Keratinocyte (primary cell): ENCODE data around the gene TWSG1. TPM values are rescaled to one million over a fixed set of nuclear protein-coding genes. Genes with fewer than 3 reads are reported as not detected.

Source experiments
- DNase-seq: peaks from one replicate; pipeline ENCODE4 v3.0.0-alpha.2; 2011; ENCODE audit warnings: low read depth, missing footprints, low spot score
- FAIRE-seq: peaks from 2 replicates; lab custom pipeline; 2011; peaks lifted over from hg19 to GRCh38; lab: Jason Lieb, UNC
- H2AFZ ChIP-seq: 2 replicates; pipeline ENCODE4 v1.6.0; 2012; ENCODE audit warnings: low read length, control low read depth, inconsistent platforms; ENCODE audit not compliant: control insufficient read depth
- H3K27ac ChIP-seq: 2 replicates; pipeline ENCODE4 v1.5.1; 2011; ENCODE audit warnings: low read length; ENCODE audit not compliant: control insufficient read depth, insufficient read depth
- H3K27me3 ChIP-seq: 3 replicates; pipeline ENCODE4 v1.6.0; 2011; ENCODE audit warnings: low read length; ENCODE audit not compliant: control insufficient read depth, insufficient read depth; ENCODE audit errors: extremely low read depth
- H3K36me3 ChIP-seq, 2 experiments: 2 replicates in 1 of 2; 3 replicates in 1 of 2; pipeline ENCODE4 v1.5.1; 2011; ENCODE audit warnings: low read length in 2 of 2, mild to moderate bottlenecking in 1 of 2; ENCODE audit not compliant: control insufficient read depth in 2 of 2, insufficient read depth in 2 of 2; ENCODE audit errors: extremely low read depth in 1 of 2
- H3K4me1 ChIP-seq: 3 replicates; pipeline ENCODE4 v1.5.1; 2011; ENCODE audit warnings: low read length; ENCODE audit not compliant: control insufficient read depth, insufficient read depth; ENCODE audit errors: extremely low read depth
- H3K4me2 ChIP-seq: 3 replicates; pipeline ENCODE4 v1.6.0; 2011; ENCODE audit warnings: low read depth, low read length; ENCODE audit not compliant: control insufficient read depth, insufficient read depth; ENCODE audit errors: extremely low read depth
- H3K4me3 ChIP-seq, 3 experiments: fragments of 200-600 bp in 1 of 3; sonication (generic) in 1 of 3; 2 replicates in 2 of 3; 3 replicates in 1 of 3; pipeline ENCODE4 v1.5.1; 2011 to 2016; ENCODE audit warnings: low read length in 3 of 3, mild to moderate bottlenecking in 3 of 3, control low read depth in 2 of 3, inconsistent platforms in 1 of 3, low read depth in 1 of 3, mixed read lengths in 1 of 3, mixed run types in 1 of 3, moderate library complexity in 1 of 3; ENCODE audit not compliant: control insufficient read depth in 2 of 3, insufficient read depth in 2 of 3; ENCODE audit errors: extremely low read depth in 1 of 3
- H3K79me2 ChIP-seq: 2 replicates; pipeline ENCODE4 v1.6.0; 2012; ENCODE audit warnings: low read length; ENCODE audit not compliant: control insufficient read depth, insufficient read depth
- H3K9ac ChIP-seq: 3 replicates; pipeline ENCODE4 v1.6.0; 2011; ENCODE audit warnings: low read length; ENCODE audit not compliant: control insufficient read depth, insufficient read depth; ENCODE audit errors: extremely low read depth
- H3K9me1 ChIP-seq: 3 replicates; pipeline ENCODE4 v1.6.0; 2011; ENCODE audit warnings: low read length; ENCODE audit not compliant: control insufficient read depth, insufficient read depth; ENCODE audit errors: extremely low read depth
- H3K9me3 ChIP-seq: 2 replicates; pipeline ENCODE4 v1.5.1; 2012; ENCODE audit warnings: low read depth, low read length; ENCODE audit not compliant: control insufficient read depth
- H4K20me1 ChIP-seq: 3 replicates; pipeline ENCODE4 v1.6.0; 2011; ENCODE audit warnings: low read length; ENCODE audit not compliant: control insufficient read depth, insufficient read depth; ENCODE audit errors: extremely low read depth
- CTCF ChIP-seq, 3 experiments: IDR thresholded peaks in 1 of 3; conservative IDR thresholded peaks in 1 of 3; optimal IDR thresholded peaks in 1 of 3; 2 replicates in 2 of 3; 3 replicates in 1 of 3; pipeline versions ENCODE3 to v1.5.1; 2011; ENCODE audit warnings: low read length in 3 of 3, mild to moderate bottlenecking in 3 of 3, moderate library complexity in 2 of 3, control low read depth in 1 of 3, inconsistent platforms in 1 of 3; ENCODE audit not compliant: insufficient read depth in 2 of 3; ENCODE audit errors: extremely low read depth in 1 of 3
- EZH2 ChIP-seq: IDR thresholded peaks from one replicate; pipeline ENCODE4 v1.6.1; 2012; ENCODE audit warnings: inconsistent platforms, mild to moderate bottlenecking, low read length, moderate library complexity
- dilution Hi-C: fragments of 300-500 bp; cut with MboI; formaldehyde crosslinking; loops from one replicate; pipeline ENCODE4 v1.7.0; 2020; ENCODE audit warnings: low sequenced_read_pairs; ENCODE audit not compliant: extremely low pct_ligation_motif_present
- polyA plus RNA-seq, 5 experiments: library from polyadenylated mRNA; depleted of rRNA in 3 of 5; stranded (reverse) in 3 of 5; stranded (forward) in 1 of 5; unstranded in 1 of 5; fragments of >200 nt; gene quantifications; 1 replicate in 1 of 5; 2 replicates in 3 of 5; 3 replicates in 1 of 5; pipeline versions ENCODE4 v1.2.1 to v1.2.3, GENCODE V29; 2011 to 2012; ENCODE audit warnings: missing spikeins in 2 of 5, low read depth in 1 of 5, low replicate concordance in 1 of 5

Gene TWSG1
- polyA plus RNA-seq, 1 donor (not counting 4 experiments of a cell fraction or from before 2014, with no cell fraction given): 46.9 TPM

GRCh38 chr18:9292047-9292446, 42.5 kb upstream of the TWSG1 start:
- DNase-seq (no peak), FAIRE-seq (no peak)
- no peak overlapping the region for H3K27ac ChIP-seq
- H3K9me1 ChIP-seq: no peaks in the 10 kb centered on the region
- peaks cover 3% of the 10 kb centered on the region for H3K9me3 ChIP-seq
- H3K79me2 ChIP-seq: no peaks in the 10 kb centered on the region
- dilution Hi-C loops: no loop called here
- H2AFZ ChIP-seq: no peak overlapping the region
- peaks cover 4% of the 10 kb centered on the region for H3K4me1 ChIP-seq
- H3K4me3 ChIP-seq: no peak overlapping the region
- H4K20me1 ChIP-seq: no peaks in the 10 kb centered on the region
- no peaks in the 10 kb centered on the region for H3K36me3 ChIP-seq
- H3K4me2 ChIP-seq: no peak overlapping the region
- TF ChIP-seq CTCF (optimal IDR thresholded peaks at IDR 0.05 in 1 of 3, IDR thresholded peaks at IDR 0.05 in 1 of 3, conservative IDR thresholded peaks at IDR 0.05 in 1 of 3; ENCODE audit: extremely low read depth in 1 of 3, insufficient read depth in 2 of 3, low read length in 3 of 3) (no peak), EZH2 (no peak)
- H3K9ac ChIP-seq: no peak overlapping the region
- H3K27me3 ChIP-seq: no peaks in the 10 kb centered on the region

GRCh38 chr18:9293948-9294347, 40.6 kb upstream of the TWSG1 start:
- no peak for TF ChIP-seq CTCF (optimal IDR thresholded peaks at IDR 0.05 in 1 of 3, IDR thresholded peaks at IDR 0.05 in 1 of 3, conservative IDR thresholded peaks at IDR 0.05 in 1 of 3; ENCODE audit: extremely low read depth in 1 of 3, insufficient read depth in 2 of 3, low read length in 3 of 3)
- no peak for TF ChIP-seq EZH2
- Histone ChIP-seq H3K9ac (no peak overlapping the region), H3K4me2 (no peak overlapping the region), H3K27me3 (no peaks in the 10 kb centered on the region), H3K4me1 (peaks cover 4% of the 10 kb centered on the region), H3K9me3 (peaks cover 3% of the 10 kb centered on the region), H4K20me1 (no peaks in the 10 kb centered on the region), H3K9me1 (no peaks in the 10 kb centered on the region), H3K79me2 (no peaks in the 10 kb centered on the region), H2AFZ (no peak overlapping the region), H3K4me3 (no peak overlapping the region), H3K27ac (no peak overlapping the region), H3K36me3 (no peaks in the 10 kb centered on the region)
- FAIRE-seq (no peak), DNase-seq (no peak)
- dilution Hi-C loops: no loop called here
